Natural killer cell (primary cell): ENCODE results near the gene BRAT1. TPM values are rescaled to one million over a fixed set of nuclear protein-coding genes. Genes with fewer than 3 reads are reported as not detected.

ENCODE experiments used
- ATAC-seq, 3 donors: fragments of 150-1000 bp in 2 of 3; fragments of 200-7000 bp in 1 of 3; cut with Tn5 transposase; 1 replicate in 1 of 3; 2 replicates in 2 of 3; pipeline ENCODE4 v1.10.0; 2021; ENCODE audit warnings: mild to moderate bottlenecking in 2 of 3, moderate library complexity in 2 of 3
- DNase-seq, 2 donors: peaks; one replicate each; pipeline versions ENCODE4 v3.0.0 to v3.0.0-alpha.2; 2013 to 2021; ENCODE audit warnings: mixed read lengths in 1 of 2
- H3K27ac ChIP-seq: one replicate; pipeline ENCODE4 v1.5.1; 2013; ENCODE audit warnings: mild to moderate bottlenecking, low read length
- H3K27me3 ChIP-seq: one replicate; pipeline ENCODE4 v1.6.1; 2013; ENCODE audit warnings: low read length; ENCODE audit not compliant: control insufficient read depth, insufficient read depth
- H3K36me3 ChIP-seq: one replicate; pipeline ENCODE4 v1.6.1; 2013; ENCODE audit warnings: low read length; ENCODE audit not compliant: control insufficient read depth, insufficient read depth
- H3K4me1 ChIP-seq: one replicate; pipeline ENCODE4 v1.6.1; 2013; ENCODE audit warnings: low read length; ENCODE audit not compliant: control insufficient read depth, insufficient read depth
- H3K4me3 ChIP-seq: one replicate; pipeline ENCODE4 v1.5.1; 2013; ENCODE audit warnings: low read length
- H3K9me3 ChIP-seq: one replicate; pipeline ENCODE4 v1.6.1; 2013; ENCODE audit warnings: low read length; ENCODE audit not compliant: control insufficient read depth, insufficient read depth
- H3K27ac Mint-ChIP-seq, 2 donors: one replicate each; pipeline ENCODE4 v1.8.0; 2022; ENCODE audit warnings: mild to moderate bottlenecking in 2 of 2, mixed read lengths in 2 of 2, moderate library complexity in 1 of 2
- H3K27me3 Mint-ChIP-seq, 2 donors: one replicate each; pipeline ENCODE4 v1.8.0; 2022; ENCODE audit warnings: low read depth in 2 of 2, mixed read lengths in 2 of 2
- H3K36me3 Mint-ChIP-seq: one replicate; pipeline ENCODE4 v1.8.0; 2022; ENCODE audit warnings: mixed read lengths
- H3K4me1 Mint-ChIP-seq, 2 donors: one replicate each; pipeline ENCODE4 v1.8.0; 2022; ENCODE audit warnings: mixed read lengths in 2 of 2
- H3K4me3 Mint-ChIP-seq: one replicate; pipeline ENCODE4 v1.8.0; 2022; ENCODE audit warnings: mild to moderate bottlenecking, moderate library complexity, mixed read lengths
- H3K9me3 Mint-ChIP-seq, 2 donors: one replicate each; pipeline ENCODE4 v1.8.0; 2022; ENCODE audit warnings: mixed read lengths in 2 of 2
- CTCF ChIP-seq: fragments of 200-600 bp; IDR thresholded peaks from one replicate; pipeline ENCODE4 v1.8.0; 2022; ENCODE audit warnings: antibody characterized with exemption
- WGBS: methylation state at CpG from one replicate; pipeline ENCODE4 v1.1.7; 2013; ENCODE audit warnings: missing lambda C conversion rate; ENCODE audit not compliant: insufficient coverage; 5-methylcytosine and 5-hydroxymethylcytosine counted together
- intact Hi-C: fragments of 100-400 bp; cut with micrococcal nuclease; formaldehyde crosslinking; loops from one replicate; pipeline ENCODE4 v1.14.2; 2022
- total RNA-seq, 4 donors: library from RNA; stranded (reverse); fragments of 120-200 nt in 1 of 4; gene quantifications; one replicate each; pipeline versions ENCODE4 v1.2.3 to v1.2.4, GENCODE V29; 2013 to 2022

BRAT1 gene
- total RNA-seq, 3 donors from 2014 or later (not counting 1 experiment from before 2014, with no cell fraction given): 24.9 to 26.7 (median 25.6) TPM

- H3K9me3 ChIP-seq: no peaks in the 10 kb centered on the region
- H3K27me3 ChIP-seq: peaks cover 7% of the 10 kb centered on the region
- Mint-ChIP-seq H3K27ac (no peak overlapping the region), H3K4me1 (peaks cover 0 to 9% of the 10 kb centered on the region in 2 donors), H3K4me3 (no peak overlapping the region), H3K27me3 (peaks cover 0 to 2% of the 10 kb centered on the region in 2 donors), H3K9me3 (no peaks in the 10 kb centered on the region), H3K36me3 (no peaks in the 10 kb centered on the region)
- no peak overlapping the region for H3K27ac ChIP-seq
- no peak for TF ChIP-seq CTCF
- DNase-seq (no peak), ATAC-seq (no peak)
- no peaks in the 10 kb centered on the region for H3K36me3 ChIP-seq
- no peak overlapping the region for H3K4me3 ChIP-seq
- peaks cover 2% of the 10 kb centered on the region for H3K4me1 ChIP-seq
- intact Hi-C loops: no loop called here
- 84% methylated on average over 12 of the region's 12 CpGs for WGBS
Observed at GRCh38 chr7:2500701-2501100, 54.6 kb downstream of the BRAT1 start.

- 93% methylated on average over 24 of the region's 27 CpGs for WGBS
- intact Hi-C loops: no loop called here
- Mint-ChIP-seq H3K36me3 (no peaks in the 10 kb centered on the region), H3K4me1 (peaks cover 0 to 9% of the 10 kb centered on the region in 2 donors), H3K4me3 (no peak overlapping the region), H3K9me3 (no peaks in the 10 kb centered on the region), H3K27me3 (peaks cover 0 to 2% of the 10 kb centered on the region in 2 donors), H3K27ac (no peak overlapping the region)
- DNase-seq (no peak), ATAC-seq (no peak)
- no peak for TF ChIP-seq CTCF
- Histone ChIP-seq H3K4me3 (no peak overlapping the region), H3K27me3 (peaks cover 7% of the 10 kb centered on the region), H3K4me1 (peaks cover 2% of the 10 kb centered on the region), H3K27ac (no peak overlapping the region), H3K9me3 (no peaks in the 10 kb centered on the region), H3K36me3 (no peaks in the 10 kb centered on the region)
Observed at GRCh38 chr7:2499719-2500430, 55.4 kb downstream of the BRAT1 start.

GRCh38 chr7:2499181-2499580 is 56.1 kb downstream of the BRAT1 start:
- Histone ChIP-seq H3K4me1 (peaks cover 2% of the 10 kb centered on the region), H3K27me3 (peaks cover 7% of the 10 kb centered on the region), H3K36me3 (no peaks in the 10 kb centered on the region), H3K4me3 (no peak overlapping the region), H3K27ac (no peak overlapping the region), H3K9me3 (no peaks in the 10 kb centered on the region)
- WGBS: 86% methylated on average over 7 of the region's 7 CpGs
- intact Hi-C loops: no loop called here
- Mint-ChIP-seq H3K4me3 (no peak overlapping the region), H3K4me1 (peaks cover 0 to 9% of the 10 kb centered on the region in 2 donors), H3K27ac (no peak overlapping the region), H3K9me3 (no peaks in the 10 kb centered on the region), H3K36me3 (no peaks in the 10 kb centered on the region), H3K27me3 (peaks cover 0 to 2% of the 10 kb centered on the region in 2 donors)
- ATAC-seq: no peak
- TF ChIP-seq CTCF: no peak
- no peak for DNase-seq

GRCh38 chr7:2498708-2499107 is 56.6 kb downstream of the BRAT1 start:
- Mint-ChIP-seq H3K4me1 (peaks cover 0 to 6% of the 10 kb centered on the region in 2 donors), H3K36me3 (no peaks in the 10 kb centered on the region), H3K4me3 (no peak overlapping the region), H3K27me3 (peaks cover 0 to 2% of the 10 kb centered on the region in 2 donors), H3K27ac (no peak overlapping the region), H3K9me3 (no peaks in the 10 kb centered on the region)
- DNase-seq (no peak), ATAC-seq (no peak)
- intact Hi-C loops: no loop called here
- Histone ChIP-seq H3K27me3 (peaks cover 7% of the 10 kb centered on the region), H3K36me3 (no peaks in the 10 kb centered on the region), H3K4me1 (peaks cover 5% of the 10 kb centered on the region), H3K9me3 (no peaks in the 10 kb centered on the region), H3K4me3 (no peak overlapping the region), H3K27ac (no peak overlapping the region)
- TF ChIP-seq CTCF: no peak
- WGBS: 95% methylated on average over 5 of the region's 6 CpGs
